Kasumi-1 (cell line): Measurements from ENCODE around the gene TCF4.
A peak's percentile ranks its signal among the peaks of the same experiment; 100 is the strongest.

ENCODE experiments used
- DNase-seq, 2 experiments: peaks; one replicate each; lab custom pipeline; 2025; lab: John Stamatoyannopoulos, UW

TCF4 gene

DNA sequence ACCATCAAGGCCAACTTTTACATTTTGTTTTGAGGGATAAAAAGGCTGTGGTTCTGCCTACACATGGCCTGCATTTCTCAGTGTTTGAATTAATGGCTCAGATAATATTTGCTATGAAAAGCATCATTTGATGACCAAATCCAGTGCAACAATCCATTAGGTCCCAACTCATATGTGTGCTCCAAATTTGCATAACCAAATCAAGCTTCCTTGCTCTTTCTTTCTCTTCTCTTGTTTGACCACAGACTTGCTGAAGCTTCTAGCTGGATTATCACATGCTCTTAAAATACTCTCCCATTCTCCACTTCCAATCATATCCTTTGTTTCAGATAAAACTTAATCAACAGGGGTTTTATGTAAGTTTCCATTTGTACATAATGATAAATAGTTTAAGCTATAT lies 147.0 kb downstream of the TCF4 start:
- no peak for DNase-seq

DNA sequence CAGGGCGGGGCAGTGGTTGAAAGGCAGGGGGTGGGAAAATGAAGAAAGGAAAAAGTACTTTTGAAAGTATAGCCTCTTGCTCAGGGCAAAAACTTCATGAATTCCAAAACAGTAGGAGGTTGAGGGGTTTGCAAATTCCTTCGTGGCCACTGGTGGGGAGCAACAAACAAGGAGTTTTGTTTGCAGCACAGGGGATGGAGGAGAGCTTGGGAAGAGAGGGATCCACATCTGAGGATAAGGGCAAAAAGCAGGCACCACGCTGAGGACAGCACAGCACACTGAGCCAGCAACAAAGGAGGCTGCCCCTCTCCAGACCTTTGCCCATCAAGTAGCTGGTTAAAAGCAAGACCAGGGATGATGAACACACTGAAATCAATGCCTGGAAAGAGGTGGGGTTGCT lies 148.9 kb downstream of the TCF4 start:
- DNase-seq, result no peak

DNA sequence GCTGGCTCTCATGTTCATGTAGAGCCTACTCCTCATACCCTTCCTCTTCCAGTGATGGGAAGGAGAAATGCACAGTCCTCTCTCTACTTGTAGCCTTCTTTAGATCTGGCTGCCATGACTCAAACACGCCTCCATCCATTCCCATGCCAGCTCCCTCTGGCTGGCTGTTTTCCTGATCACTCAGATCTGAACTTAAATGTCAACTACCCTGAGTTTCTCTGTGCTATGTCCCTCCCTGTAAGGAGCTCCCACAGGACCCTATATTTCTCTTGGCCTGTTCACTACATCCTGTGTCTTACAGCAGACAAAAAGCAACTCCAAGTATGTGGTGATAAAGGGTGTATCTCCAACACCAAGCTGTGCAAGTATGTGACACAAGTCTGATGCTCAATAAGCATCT lies 152.4 kb downstream of the TCF4 start:
- no peak for DNase-seq

DNA sequence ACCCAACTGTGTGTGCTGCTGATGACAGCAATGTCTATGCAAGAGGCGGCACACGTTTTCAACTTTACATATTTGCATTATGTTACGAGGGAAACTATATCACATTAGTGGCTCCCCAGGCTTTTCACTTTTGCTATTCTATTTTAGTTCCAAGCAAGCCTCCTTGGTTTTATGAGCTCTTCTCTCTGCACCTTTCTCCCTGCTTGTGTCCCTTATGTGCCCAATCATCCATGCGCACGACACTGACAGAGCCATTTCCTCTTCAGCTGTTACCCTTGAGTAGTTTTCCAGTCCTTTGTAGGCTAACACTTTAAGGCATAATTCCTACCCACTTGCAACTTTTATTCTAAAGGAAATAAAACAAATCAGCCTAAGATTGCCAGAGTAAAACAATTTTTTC lies 154.3 kb downstream of the TCF4 start:
- DNase-seq, result no peak

DNA sequence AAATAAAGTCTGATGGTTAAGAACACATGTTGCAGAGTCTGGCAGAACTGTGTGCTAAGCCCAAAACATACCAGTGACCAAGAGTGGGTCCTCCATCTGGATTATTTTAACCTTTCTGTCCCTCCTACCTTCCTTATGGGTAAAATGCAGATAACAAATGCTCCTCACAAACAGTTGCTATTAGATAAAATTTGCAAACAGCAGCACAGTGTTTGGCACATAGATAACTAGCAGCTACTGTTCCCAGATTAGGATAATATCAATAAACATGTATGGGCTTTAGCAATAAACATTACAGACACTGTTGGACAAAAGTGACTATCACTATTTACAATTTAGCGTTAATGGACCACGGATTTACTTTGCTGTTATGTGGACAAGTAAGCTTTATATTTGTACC lies 154.9 kb downstream of the TCF4 start:
- no peak for DNase-seq

DNA sequence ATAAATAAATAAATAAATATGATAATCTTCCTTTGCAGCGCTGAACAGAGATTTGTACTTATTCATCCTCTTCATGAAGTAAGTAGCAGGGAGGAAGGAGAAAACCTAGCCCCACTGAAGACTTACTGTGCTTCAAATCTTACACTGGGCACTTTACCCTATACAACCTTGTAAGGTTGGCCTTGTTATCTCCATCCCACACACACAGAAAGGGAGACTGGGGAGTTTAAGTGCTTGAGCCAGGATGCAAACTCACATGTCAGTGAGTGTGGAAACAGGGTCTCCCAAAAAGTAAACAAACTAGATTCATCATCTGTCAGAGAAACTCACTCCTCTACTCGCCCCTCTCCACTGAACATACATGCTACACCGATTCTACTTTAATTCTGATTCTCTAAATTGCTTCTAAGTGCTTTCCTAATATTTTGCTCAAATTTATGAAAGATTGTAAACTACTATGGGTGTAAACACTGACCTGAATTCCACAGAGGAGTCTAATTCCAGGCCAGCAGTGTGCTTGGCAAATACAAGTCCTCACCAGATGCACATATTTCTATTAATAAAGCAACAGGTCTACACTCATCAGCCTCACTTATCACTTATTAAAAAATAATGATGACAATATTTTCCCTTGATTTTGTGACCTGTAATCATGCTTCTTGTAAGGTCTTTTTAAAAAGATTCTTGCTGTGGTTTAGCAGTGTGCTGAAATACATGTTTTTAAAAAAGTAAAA lies 155.5 kb downstream of the TCF4 start:
- no peak for DNase-seq

DNA sequence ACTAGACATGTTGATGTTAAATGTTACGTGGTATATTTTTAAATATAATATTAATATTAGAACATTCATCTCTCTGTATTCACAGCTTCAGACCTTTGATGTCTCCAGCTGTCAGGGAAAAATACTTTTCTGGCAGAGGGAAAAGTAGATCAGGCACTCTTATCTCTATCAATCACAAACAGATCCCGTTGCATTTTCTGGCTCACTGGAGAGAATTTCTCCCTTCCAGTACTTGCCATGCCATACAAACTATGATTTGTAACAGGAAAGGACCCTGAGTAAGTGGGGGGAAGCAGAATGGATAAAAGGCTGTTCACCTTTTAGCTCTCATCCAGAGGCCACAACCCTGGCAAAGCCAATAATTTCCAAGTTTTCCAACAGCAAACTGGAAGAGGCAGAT lies 158.0 kb downstream of the TCF4 start:
- DNase-seq, result no peak

DNA sequence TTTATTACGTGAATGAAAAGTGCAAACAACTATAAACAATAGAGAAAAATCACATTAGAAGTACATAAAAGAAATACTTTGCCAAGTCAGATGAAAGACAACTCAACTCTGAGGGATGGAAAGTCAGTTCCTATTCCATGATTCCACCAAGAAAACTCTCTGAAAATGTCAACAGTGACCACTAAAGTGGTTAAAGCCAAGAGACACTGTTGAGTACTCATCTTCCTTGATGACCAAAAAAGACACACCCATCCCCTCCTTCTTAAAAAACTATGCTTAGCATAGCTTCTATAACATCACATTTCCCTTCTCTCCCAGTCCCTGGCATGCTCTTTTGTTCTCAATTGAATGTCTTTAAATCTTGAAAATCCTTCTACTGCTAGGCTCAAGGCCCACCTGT lies 160.0 kb downstream of the TCF4 start:
- DNase-seq, result no peak

DNA sequence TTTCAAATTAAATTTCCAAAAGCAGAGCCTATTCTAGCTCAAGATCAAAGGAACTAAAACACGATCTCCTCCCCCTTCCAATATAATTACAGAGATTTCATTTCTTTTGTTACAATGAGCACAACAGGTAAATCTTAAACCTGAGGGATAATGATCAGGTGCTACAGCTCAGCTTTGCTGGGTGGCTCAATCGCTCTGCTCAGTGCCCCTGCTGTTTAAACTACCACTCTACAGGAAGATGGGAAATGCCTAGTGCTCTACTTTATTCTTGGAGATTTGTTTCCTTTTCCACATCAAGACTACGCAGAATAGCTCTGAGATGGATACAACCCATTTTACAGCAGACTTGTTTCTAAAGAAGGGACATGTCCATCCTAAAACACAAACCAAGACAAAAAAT lies 162.3 kb downstream of the TCF4 start:
- DNase-seq, result no peak

DNA sequence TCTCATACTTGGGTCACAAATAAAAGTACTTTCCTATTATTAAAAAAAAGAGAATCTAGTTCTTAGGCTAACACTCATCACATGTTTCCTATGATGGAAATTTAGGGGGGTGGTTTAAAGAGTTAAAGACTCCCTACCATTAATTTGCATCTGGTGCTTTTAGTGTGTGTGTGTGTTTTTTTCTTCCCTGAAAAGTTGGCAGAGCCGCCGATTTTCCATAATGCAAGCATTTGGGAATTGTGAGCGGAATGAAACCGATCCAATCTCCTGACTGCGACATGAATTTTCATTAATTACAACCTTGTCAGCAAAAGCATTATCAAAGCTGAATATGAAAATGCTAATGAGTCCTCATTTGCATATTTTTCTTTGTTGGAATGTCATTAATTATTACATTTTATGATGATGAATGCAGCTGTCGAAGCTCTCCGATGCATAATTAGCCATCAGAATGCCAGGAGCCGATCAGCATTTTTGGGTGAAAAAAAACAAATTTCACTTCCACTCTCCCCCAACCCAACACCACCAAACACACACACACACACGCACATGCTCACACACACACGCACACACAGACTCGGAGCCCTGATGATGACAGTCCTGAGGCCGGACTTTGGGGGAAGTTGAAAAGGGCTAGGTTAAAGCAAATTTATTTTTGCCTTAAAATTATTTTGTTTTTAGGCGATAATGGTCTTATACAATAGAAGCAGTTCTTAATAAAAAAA lies 165.4 kb downstream of the TCF4 start:
- DNase-seq, result no peak

DNA sequence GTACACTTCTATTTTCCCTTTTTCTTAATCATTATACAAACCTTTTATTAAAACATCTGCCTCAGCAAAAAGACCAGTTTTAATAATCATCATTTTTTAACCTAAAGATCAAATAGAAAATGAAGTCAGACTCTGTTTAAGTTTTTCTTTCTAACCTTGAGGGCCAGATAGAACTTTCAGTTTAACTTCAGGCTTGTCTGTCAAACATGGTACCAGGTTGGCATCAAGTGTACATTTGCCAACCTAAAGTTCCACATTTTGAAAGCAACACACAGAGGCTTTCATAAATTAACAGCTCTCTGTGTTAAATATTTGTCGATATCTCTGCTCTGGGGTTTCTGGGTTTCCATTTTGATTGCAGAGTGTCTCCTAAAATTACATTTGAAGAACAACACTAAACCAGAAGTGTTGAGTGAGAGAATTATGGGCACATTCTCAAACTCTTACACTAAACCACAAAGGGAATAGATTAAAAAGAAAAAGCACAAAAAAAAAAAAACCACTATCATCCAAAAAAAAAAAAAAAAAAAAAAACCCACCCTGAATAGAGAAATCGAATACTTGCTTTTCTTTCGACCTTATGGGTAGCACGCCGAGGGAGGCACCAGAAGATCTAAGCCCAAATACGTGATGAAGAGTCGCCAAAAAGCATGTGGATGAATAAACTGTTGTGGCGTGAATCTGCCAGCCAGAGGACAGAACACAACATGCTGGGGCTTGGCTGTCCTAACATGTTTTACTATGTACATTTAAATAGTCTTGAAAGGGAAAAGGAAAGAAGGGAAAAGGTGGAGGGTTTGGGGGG lies 166.2 kb downstream of the TCF4 start:
- DNase-seq, result no peak

DNA sequence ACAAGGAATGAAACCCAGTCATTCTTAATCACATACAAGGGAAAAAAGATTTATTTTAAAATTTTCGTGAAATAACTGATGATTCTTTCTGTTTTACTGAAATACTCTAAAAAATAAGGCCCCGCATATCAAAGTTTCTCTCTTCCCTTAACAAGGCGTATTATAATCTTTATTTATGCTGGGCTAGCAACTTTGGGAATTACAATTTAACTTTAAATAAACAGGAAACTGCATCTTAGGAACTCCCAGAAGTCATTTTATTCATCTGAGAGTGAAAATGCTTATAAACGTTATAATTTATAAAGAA lies 166.7 kb downstream of the TCF4 start:
- DNase-seq, result no peak

DNA sequence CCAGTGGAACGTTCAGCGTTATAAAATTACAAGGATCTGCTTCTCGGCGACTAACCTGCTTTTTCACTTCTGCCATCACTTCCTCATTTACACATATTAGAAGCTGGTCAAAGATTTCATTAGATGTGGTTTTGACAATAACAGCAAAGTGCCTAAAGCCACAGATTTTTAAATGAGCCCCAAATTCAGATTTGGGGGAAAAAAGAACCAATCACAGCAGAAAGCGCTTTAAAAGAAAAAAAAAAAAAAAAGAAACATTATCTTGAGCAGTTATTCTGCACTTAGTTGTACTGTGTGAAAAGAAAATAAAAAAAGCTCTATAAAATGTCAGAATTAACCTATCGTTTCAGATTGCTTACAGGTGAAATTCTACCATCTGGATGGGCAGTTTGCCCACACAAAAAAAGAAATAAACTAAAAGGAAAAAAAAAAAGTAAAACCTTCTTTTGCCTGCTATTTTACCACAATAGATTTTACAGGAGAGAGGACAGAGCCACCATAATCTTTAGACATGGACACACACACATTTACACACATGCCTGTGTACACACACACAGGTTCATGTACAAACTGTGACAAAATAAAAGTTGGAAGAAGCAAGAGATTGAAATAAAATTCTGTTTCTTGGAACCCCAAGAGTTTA lies 167.2 kb downstream of the TCF4 start:
- no peak for DNase-seq

DNA sequence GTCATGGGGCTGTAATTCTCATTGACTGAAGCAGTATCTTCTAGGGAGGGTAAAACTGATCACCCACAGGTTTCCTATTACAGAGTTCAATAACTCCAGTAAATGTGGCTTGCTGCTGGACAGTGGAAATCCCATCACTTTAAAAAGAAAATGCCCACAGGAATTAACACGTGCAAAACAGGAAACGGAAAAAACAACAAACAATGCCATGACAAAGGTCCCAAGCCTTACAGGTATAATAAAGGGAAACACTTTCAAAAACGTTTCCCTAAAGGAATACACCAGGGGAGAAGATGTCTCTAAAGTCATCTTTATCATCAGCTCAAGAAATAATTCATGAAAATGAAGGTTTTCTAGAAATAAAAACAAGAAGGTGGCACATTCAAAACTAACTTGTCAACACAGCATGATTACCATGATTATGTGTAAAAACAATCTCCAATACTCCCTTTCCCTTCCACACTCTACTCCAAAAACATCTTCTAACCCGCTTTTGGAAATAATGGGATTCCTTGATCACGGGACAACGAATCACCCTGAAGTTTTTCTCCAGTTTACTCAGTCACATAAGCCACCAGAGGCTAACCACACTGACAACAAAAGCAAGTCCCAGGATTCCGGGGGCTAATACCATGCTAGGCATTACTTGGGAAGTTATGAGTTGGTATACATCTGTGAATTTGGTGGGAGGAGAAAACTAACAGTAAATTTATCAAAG lies 167.9 kb downstream of the TCF4 start:
- DNase-seq, result no peak

DNA sequence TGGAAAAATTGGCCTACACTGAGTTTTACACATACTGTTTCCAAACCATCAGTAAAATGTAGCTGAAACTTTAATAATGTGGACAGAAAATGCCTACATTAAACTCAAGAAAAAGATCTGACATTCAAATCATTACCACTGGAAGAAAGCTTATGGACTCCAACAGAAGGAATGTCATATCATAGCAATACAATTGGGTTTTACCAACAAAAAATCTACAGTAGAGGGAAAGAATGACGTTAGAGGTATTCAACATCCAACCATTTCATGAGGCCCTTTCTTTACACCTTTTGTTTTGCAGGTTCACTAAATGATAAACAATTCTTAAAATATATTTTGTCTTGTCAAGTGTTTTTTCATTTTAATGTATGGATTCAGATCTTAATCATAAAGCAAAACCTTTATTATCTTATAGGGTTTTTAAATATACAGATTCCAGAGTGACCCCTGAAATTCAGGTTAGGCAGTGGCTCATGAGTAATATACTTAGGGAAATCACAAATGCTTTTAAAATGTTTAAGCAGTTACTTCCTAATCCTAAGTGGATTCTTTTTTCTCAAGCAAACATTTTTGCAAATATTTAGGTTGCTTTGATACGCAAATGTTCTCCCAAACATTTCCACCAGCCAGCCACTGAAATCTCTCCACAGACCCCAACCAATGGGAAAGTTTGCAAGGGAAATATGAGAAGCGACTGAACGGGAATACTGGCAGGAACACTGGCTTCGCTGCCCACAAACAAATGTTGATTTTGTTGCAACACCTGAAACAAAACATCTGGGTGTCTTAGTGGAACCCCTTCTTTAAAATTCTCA lies 168.7 kb downstream of the TCF4 start:
- DNase-seq, result no peak

DNA sequence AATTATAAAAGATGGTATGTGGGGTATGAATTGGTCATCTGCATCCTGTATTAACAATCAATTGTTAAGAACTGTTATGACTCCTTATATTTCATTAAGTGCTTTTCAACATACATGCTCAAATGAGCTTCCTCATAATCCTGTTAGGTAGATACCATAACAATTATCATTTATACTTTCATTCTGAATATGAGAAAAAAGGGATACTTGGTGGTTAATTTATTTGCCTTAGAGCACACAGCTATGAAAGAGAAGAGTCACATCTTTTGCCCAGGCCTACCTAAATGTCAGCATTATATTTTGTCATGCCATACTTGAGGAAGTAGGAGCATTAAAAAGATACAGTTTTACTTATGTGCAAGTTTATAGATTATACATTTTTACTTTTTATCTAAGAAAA lies 169.6 kb downstream of the TCF4 start:
- DNase-seq, result no peak

DNA sequence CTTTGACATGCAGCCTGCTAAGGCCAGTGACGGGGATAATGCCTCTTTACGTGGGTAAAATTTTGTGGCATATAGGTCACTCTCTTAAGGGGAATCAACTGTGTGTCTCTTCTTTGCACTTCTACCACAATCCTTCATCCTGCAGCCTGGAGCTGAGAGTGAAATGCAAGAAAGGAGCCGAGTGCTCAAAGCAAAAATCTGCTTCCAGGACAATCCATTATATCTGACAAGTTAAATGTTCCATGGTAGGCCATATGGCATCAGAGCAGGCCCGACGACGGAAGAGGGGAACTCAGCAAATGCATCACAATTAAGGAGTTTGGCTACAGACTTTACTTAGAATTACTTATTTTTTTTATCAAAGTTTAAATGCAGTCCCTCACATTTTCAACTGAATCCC lies 171.2 kb downstream of the TCF4 start:
- no peak for DNase-seq

DNA sequence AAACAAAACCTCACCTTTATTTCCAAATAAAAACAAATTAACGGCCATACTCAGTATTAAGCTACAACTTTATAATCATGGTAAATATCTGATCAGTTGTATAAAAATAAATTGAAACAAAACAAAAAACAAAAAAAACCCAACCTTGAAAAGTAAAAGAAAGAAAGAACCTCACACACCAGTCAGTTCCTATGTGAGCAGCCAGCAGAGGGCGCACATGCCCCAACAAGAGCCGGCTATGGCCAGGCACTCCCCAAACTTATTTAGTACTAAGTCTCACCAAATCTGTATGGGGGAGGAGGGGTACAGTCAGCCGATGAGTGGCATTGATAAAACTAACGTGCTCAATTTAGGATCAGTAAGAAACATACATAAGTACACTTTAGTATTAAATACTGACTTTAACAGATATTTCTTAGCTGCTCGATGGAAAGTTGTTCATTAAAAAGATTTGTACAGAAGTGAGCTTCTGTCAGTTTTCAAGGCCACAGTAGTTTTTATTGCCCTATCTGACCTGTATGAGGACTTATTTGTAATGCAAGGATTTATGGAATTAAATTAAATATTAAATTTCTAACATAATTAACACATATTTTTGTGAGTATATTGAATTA lies 172.6 kb downstream of the TCF4 start:
- peak; percentile 57 to 63 for DNase-seq

DNA sequence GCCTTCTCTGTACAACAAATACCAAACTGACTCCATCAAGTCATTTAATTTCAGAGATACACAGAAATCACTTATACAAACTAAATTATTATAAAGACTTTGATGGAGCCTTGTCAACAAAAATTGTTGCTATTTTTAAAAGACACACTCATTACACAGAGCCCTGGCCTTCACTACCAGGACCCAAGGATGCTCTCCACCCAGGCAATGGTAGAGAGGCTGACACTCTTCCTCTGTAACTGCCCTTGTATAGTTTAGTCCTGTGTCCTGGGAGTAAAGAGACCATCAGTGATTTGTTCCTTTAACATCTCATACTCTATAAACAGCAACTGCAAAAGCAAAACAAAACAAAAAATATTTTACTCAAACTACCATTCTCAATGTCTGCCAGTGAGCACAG lies 173.5 kb downstream of the TCF4 start:
- no peak for DNase-seq

DNA sequence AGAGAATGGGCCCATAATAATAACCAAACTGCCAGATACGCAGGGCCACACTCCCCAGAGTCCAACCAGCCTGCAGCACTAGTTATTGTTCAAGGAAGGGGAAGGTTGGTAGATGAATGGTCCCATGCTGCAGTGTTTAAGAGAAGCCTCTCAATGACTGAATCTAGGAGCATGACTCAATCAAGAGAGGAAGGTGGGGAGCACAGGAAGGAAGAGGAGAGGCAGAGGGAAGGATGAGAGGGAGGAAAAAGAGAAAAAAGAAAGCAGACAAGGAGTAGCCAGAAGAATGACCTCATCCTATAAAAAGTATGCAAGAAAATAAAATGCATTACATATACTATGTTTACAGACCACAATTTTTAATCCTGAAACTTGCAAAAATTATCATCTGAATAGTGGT lies 174.5 kb downstream of the TCF4 start:
- no peak for DNase-seq
